Memory B cell (primary cell): ENCODE data around the gene EEF2.
"Not testable (repeated sequence)": the region's sequence is repeated elsewhere in the genome, so short reads cannot be mapped to it uniquely, and the experiment has no call there.

Source experiments
- ATAC-seq: fragments of 150-1000 bp; cut with Tn5 transposase; 2 replicates; pipeline ENCODE4 v1.10.0; 2021; ENCODE audit warnings: low read depth, mild to moderate bottlenecking, moderate library complexity
- DNase-seq, 2 donors: peaks; one replicate each; pipeline ENCODE4 v3.0.0; 2022; ENCODE audit warnings: low spot score in 2 of 2
- H3K27ac Mint-ChIP-seq: one replicate; pipeline ENCODE4 v1.8.0; 2022; ENCODE audit warnings: mild to moderate bottlenecking, moderate library complexity, mixed read lengths
- H3K27me3 Mint-ChIP-seq: one replicate; pipeline ENCODE4 v1.8.0; 2022; ENCODE audit warnings: mixed read lengths
- H3K36me3 Mint-ChIP-seq: one replicate; pipeline ENCODE4 v1.8.0; 2022; ENCODE audit warnings: mild to moderate bottlenecking, mixed read lengths
- H3K4me1 Mint-ChIP-seq: one replicate; pipeline ENCODE4 v1.8.0; 2022; ENCODE audit warnings: mixed read lengths
- H3K4me3 Mint-ChIP-seq: one replicate; pipeline ENCODE4 v1.8.0; 2022; ENCODE audit warnings: mild to moderate bottlenecking, moderate library complexity, mixed read lengths
- H3K9me3 Mint-ChIP-seq: one replicate; pipeline ENCODE4 v1.8.0; 2022; ENCODE audit warnings: mixed read lengths

The EEF2 gene

DNA sequence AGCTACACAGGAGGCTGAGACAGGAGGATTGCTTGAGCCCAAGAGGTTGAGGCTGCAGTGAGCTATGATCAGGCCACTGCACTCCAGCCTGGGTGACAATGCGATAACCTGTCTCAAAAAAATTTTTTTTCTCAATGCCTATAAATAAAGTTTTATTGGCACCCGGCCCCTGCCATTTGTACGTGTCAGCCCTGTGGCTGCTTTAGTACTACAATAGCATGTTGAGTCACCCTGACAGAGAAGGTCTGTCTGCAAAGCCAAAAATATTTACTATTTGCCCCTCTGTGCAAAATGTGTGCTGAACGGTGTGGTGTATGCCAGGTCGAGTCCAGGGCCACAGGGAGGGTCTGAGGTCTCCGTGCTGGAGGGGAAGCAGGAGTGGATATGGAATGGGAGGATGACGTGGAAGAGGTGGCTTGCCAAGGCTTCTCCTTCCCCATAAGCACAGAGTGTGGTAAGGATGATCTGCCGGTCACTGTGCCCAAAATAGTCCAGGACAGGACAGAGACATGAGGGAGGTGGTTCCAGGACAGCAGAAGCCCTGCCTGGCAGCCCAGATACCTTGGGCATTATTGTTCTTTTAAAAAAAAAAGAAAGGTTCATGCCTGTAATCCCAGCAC is 42.4 kb downstream of the EEF2 start:
- no peak for DNase-seq
- Mint-ChIP-seq H3K27ac (no peak overlapping the region), H3K4me1 (peaks cover 2% of the 10 kb centered on the region), H3K27me3 (peaks cover 14% of the 10 kb centered on the region), H3K9me3 (no peaks in the 10 kb centered on the region), H3K4me3 (no peak overlapping the region), H3K36me3 (peaks cover 2% of the 10 kb centered on the region)
- no peak for ATAC-seq

DNA sequence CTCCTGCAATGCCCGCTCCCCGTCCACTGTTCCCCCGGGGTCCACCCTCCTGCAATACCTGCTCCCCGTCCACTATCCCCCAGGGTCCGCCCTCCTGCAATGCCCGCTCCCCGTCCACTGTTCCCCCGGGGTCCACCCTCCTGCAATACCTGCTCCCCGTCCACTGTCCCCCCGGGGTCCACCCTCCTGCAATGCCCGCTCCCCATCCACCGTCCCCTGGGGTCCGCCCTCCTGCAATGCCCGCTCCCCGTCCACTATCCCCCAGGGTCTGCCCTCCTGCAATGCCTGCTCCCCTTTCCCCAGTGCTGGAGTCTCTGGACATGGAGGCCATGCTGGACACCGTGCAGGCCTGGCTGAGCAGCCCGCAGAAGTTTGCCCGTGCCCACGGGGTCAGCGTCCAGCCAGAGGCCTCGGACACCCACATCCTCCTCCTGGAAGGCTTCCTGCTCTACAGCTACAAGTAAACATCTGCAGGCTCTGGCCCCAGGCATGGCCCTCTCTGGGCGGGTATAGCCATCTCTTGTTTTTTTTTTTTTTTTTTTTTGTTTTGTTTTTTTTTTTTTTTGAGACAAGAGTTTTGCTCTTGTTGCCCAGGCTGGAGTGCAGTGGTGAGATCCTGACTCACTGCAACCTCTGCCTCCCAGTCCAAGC is 46.8 kb downstream of the EEF2 start:
- not testable (repeated sequence) for H3K27ac Mint-ChIP-seq, DNase-seq, H3K4me3 Mint-ChIP-seq, H3K36me3 Mint-ChIP-seq, H3K27me3 Mint-ChIP-seq, H3K4me1 Mint-ChIP-seq, H3K9me3 Mint-ChIP-seq, ATAC-seq

DNA sequence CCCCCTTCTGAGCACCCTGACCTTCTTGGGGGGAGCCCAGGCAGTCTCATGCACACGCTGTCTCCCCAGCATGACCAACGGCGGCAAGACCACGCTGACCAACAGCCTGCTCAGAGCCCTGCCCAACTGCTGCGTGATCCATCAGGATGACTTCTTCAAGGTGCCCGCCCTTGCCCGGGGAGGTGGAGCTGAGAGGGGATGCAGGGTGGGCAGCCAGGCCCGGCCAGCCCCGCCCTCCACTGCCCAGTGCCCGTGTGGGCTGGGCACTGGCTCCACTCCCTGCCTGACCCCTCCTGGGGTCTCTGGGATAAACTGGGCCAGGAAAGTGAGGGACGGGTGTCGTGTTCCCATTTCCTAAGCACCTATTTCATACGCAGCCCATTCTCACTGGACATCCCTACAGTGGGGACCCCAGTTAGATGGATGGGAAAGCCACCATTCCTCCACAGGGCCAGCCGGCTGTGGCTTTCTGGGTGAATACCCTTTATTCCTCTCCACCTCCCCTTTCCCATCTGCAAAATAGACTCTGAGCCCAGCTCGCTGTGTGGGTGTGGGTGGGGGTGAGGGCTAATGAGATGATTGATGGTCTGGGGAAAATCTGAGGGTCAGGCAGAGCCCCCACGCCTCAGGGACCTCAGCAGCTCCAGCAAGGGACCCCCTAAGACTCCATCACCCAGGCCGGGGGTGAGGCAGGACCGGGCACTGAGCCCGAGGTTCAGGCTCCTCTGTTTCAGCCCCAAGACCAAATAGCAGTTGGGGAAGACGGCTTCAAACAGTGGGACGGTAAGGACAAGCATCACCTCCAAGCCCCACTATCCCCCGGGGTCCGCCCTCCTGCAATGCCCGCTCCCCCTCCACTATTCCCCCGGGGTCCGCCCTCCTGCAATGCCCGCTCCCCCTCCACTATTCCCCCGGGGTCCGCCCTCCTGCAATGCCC is 48.5 kb downstream of the EEF2 start:
- ATAC-seq, result no peak
- Mint-ChIP-seq H3K4me1 (no peaks in the 10 kb centered on the region), H3K4me3 (no peak overlapping the region)

DNA sequence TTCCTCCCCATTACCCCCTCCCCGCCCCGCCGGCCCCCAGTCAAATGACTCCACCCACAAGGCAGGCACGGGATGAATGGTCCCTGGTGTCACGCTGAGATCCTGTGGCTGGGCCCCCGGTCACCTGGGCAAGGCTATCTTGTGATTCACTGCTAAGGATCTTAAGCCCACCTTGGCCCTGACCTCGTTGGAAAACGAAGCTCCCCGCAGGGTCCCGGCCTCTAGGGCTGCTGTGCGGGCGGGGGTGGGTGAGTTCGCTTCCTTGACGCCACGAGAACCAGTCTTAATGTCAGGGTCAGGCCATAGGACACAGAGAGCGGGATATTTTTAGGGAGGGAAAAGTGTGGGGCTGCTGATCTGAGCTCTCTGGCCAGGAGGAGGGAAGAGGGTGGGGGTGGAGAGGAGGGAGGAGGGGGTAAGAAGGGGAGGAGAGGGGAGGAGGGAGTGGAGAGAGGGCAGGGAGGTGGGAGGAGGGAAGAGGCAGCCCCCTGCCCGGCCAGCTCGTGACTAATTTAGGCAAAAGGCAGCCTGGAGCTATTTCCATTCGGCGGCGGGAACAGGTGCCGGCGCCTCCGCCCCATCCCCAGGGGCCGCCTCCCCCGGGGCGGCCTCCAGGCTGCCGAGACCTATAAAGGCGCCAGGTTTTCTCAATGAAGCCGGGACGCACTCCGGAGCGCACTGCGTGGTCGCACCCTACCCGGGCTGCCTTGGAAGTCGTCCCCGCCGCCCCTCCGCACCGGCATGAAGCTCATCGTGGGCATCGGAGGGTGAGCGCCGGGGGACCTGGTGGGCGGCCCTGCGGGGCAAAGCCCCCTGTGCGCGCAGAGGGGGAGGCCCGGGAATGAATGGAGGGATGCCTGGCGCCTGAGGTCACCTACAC is 52.1 kb downstream of the EEF2 start, which contains the start of gene NMRK2:
TSS of gene NMRK2 (plus strand) at position 139 of the 880 bp plus-strand sequence. CDS start at position 742, 603 bp downstream.
- Mint-ChIP-seq H3K9me3 (no peaks in the 10 kb centered on the region), H3K27me3 (peaks cover 10% of the 10 kb centered on the region), H3K36me3 (no peaks in the 10 kb centered on the region), H3K4me3 (no peak within 1 kb of the TSS), H3K4me1 (no peaks in the 10 kb centered on the region), H3K27ac (no peak within 1 kb of the TSS)
- ATAC-seq, result no peak
- DNase-seq, result no peak

More for the DNA sequence above, 48.5 kb downstream of the EEF2 start:
- no peak for DNase-seq
- no peaks in the 10 kb centered on the region for H3K36me3 Mint-ChIP-seq
- H3K27me3 Mint-ChIP-seq, result peaks cover 8% of the 10 kb centered on the region
- no peaks in the 10 kb centered on the region for H3K9me3 Mint-ChIP-seq
- H3K27ac Mint-ChIP-seq, result no peak overlapping the region

DNA sequence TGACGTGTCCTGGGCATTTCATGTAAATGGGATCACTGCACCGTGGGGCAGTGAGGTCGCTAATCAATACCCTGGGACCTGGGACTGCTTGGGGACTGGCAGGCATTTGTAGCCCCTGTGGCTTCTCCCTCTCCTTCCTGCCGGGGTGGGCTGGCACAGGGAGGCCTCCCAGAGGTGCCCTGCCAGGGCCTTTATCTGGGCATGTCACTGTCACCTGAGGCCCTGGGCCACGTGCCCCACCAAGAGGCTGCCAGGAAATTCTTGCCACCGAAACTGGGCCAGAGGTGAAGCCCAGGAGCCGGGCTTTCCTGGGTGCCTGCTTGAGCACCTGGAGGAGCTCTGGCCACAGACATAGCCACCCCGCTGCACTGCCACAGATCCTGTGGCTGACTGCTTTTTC is 54.2 kb downstream of the EEF2 start:
- no peaks in the 10 kb centered on the region for H3K36me3 Mint-ChIP-seq
- H3K9me3 Mint-ChIP-seq, result no peaks in the 10 kb centered on the region
- ATAC-seq, result no peak
- H3K4me3 Mint-ChIP-seq, result no peak overlapping the region
- no peak for DNase-seq
- H3K4me1 Mint-ChIP-seq, result no peaks in the 10 kb centered on the region
- H3K27me3 Mint-ChIP-seq, result peaks cover 6% of the 10 kb centered on the region
- H3K27ac Mint-ChIP-seq, result no peak overlapping the region
